BLaER1 treated with 17β-estradiol and CSF1 and Interleukin-3, amounts not matched to agents 10 nM and 100 nM (cell line): ENCODE measurements around the gene CEACAM4.
"Not testable (repeated sequence)": the region's sequence is repeated elsewhere in the genome, so short reads cannot be mapped to it uniquely, and the experiment has no call there.

ENCODE experiments used
- H3K27ac ChIP-seq, 11 experiments: shearing (Covaris generic); formaldehyde crosslinking; 2 replicates each; pipeline ENCODE4 v1.8.1; 2022
- H3K27me3 ChIP-seq, 11 experiments: shearing (Covaris generic); formaldehyde crosslinking; 2 replicates each; pipeline ENCODE4 v1.8.1; 2022
- H3K36me3 ChIP-seq, 11 experiments: shearing (Covaris generic); formaldehyde crosslinking; 2 replicates each; pipeline ENCODE4 v1.8.1; 2022
- H3K4me1 ChIP-seq, 10 experiments: shearing (Covaris generic); formaldehyde crosslinking; 2 replicates each; pipeline ENCODE4 v1.8.1; 2022
- H3K4me2 ChIP-seq, 11 experiments: shearing (Covaris generic); formaldehyde crosslinking; 2 replicates each; pipeline ENCODE4 v1.8.1; 2022
- H3K4me3 ChIP-seq, 10 experiments: shearing (Covaris generic); formaldehyde crosslinking; 2 replicates each; pipeline ENCODE4 v1.8.1; 2022
- H3K9ac ChIP-seq, 11 experiments: shearing (Covaris generic); formaldehyde crosslinking; 2 replicates each; pipeline ENCODE4 v1.8.1; 2022
- H3K9me3 ChIP-seq, 11 experiments: shearing (Covaris generic); formaldehyde crosslinking; replicated peaks in 1 of 11; 2 replicates each; pipeline ENCODE4 v1.8.1; 2022
- H4K20me1 ChIP-seq, 11 experiments: shearing (Covaris generic); formaldehyde crosslinking; 2 replicates each; pipeline ENCODE4 v1.8.1; 2022
- Cebpa-rat ChIP-seq, 11 experiments: shearing (Covaris generic); IDR thresholded peaks; 2 replicates each; pipeline ENCODE4 v1.8.1; 2022

The CEACAM4 gene

DNA sequence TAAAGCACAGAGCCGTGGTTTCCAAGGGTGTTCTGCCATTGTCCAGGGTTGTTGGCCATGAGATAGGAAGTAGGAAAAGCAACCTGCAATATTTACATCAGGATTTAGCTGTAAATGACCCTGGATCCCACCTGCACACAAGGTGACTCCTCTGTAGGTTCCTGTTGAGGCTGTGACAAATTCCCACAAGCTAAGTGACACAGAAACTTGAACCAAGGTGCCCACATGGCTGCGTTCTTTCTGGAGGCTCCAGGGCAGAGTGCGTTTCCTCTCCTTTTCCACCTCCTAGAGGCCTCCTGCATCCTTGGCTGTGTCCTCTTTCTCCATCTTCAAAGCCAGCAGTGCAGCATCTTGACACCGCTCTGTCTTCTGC, 39.0 kb downstream of the CEACAM4 start:
- no peak overlapping the region for H3K4me2 ChIP-seq
- H3K27me3 ChIP-seq, result no peaks in the 10 kb centered on the region
- peaks cover 5 to 11% (median 8%) of the 10 kb centered on the region in 11 experiments for H3K9me3 ChIP-seq
- H3K27ac ChIP-seq, result no peak overlapping the region
- peaks cover 0 to 39% (median 5%) of the 10 kb centered on the region in 11 experiments; a peak in 11 of 22 replicates for H4K20me1 ChIP-seq
- H3K36me3 ChIP-seq, result peaks cover 41 to 59% (median 50%) of the 10 kb centered on the region in 11 experiments
- peaks cover 0 to 7% (median 0%) of the 10 kb centered on the region in 10 experiments; a peak in 1 of 20 replicates for H3K4me1 ChIP-seq
- H3K9ac ChIP-seq, result no peak overlapping the region
- no peak for TF ChIP-seq Cebpa-rat (IDR thresholded peaks at IDR 0.05)
- H3K4me3 ChIP-seq, result no peak overlapping the region

DNA sequence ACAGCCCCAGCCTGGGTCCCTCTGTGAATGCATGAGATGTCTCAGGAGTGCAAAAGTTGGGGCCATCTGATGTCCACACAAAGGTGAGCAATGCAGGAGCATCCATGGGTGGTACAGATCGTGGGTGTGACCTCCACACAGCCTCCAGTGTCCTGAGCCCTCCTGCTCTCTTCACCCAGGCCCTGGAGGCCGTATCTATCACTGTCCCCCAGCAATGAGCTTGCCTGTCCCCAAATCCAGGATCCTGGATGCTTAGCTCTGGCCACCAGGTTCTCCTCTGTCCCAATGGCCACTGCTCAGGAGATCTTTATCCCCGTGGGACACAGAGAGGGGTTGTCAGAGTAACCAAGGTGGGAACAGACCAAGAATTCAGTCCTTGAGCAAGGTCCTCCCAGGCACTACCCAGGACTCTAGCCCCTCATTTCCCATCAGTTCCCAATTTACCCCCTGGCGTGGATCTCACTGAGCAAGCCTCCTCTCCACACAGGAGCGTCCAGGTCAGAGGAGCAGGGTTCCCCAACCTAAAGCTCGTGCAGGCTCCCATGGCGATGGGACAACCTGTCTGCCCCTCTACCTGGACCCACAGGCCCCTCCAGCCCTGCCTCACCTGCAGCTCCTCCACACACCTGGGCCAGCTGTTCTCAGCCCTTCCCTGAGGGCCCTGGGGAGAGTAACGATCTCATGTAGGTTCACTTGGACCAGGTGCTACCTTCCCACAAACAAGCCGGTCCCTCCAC, 39.6 kb downstream of the CEACAM4 start:
- H3K4me1 ChIP-seq, result peaks cover 0 to 7% (median 0%) of the 10 kb centered on the region in 10 experiments; a peak in 1 of 20 replicates
- peaks cover 11 to 17% (median 14%) of the 10 kb centered on the region in 11 experiments for H3K9me3 ChIP-seq
- TF ChIP-seq Cebpa-rat (IDR thresholded peaks at IDR 0.05), result no peak
- H3K9ac ChIP-seq, result no peak overlapping the region
- peaks cover 46 to 65% (median 56%) of the 10 kb centered on the region in 11 experiments for H3K36me3 ChIP-seq
- H3K4me3 ChIP-seq, result no peak overlapping the region
- peaks cover 0 to 39% (median 5%) of the 10 kb centered on the region in 11 experiments; a peak in 11 of 22 replicates for H4K20me1 ChIP-seq
- no peak overlapping the region for H3K27ac ChIP-seq
- H3K27me3 ChIP-seq, result no peaks in the 10 kb centered on the region
- no peak overlapping the region for H3K4me2 ChIP-seq

DNA sequence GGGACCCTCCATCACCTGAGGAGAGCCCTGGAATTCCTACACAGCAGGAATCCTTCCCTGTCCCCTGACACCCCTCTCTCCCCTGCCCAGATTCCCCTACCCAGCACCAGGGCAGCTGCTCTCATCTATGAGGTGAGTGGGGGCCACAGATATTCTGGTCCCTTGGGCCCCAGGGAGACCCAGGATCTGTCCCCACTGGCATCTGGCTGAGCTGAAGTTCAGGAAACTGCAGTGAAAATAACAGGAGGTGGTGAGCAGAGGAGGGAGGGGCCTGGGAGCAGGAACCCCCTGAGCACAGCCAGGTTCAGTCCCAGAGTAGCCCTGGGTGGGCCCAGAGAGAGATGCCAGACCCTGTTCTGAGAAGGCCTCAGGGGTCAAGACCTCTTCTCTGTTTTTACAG, 40.8 kb downstream of the CEACAM4 start:
- Histone ChIP-seq H3K27ac (no peak overlapping the region; a peak in 1 of 22 replicates), H4K20me1 (peaks cover 0 to 39% (median 5%) of the 10 kb centered on the region in 11 experiments; a peak in 10 of 22 replicates), H3K27me3 (no peaks in the 10 kb centered on the region), H3K36me3 (peaks cover 58 to 77% (median 68%) of the 10 kb centered on the region in 11 experiments), H3K4me2 (no peak overlapping the region), H3K4me3 (no peak overlapping the region), H3K4me1 (peaks cover 0 to 7% (median 0%) of the 10 kb centered on the region in 10 experiments; a peak in 1 of 20 replicates), H3K9ac (no peak overlapping the region), H3K9me3 (peaks cover 23 to 29% (median 26%) of the 10 kb centered on the region in 11 experiments)
- TF ChIP-seq Cebpa-rat (IDR thresholded peaks at IDR 0.05), result no peak

DNA sequence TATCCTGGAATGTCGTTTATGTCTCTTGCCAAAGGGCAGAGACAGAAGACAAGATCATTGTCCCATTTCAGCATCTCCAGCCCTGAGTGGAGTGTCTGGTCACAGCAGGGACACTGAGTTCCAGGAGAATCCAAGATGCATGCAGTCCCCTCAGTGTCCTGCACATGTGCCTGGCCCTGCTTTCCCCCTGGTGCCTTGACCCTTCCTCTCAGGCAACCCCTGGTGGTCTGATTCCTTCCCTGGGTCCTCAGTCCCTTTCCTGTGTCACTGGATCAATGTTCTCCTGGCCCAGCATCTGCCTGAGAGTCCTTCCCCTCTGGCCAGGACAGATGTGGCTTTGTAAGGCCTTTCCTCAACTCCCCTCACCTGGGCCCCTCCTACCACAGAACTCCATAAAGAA, 41.9 kb downstream of the CEACAM4 start:
- Histone ChIP-seq H3K27ac (no peak overlapping the region), H3K36me3 (peaks cover 70 to 88% (median 79%) of the 10 kb centered on the region in 11 experiments), H4K20me1 (peaks cover 0 to 39% (median 5%) of the 10 kb centered on the region in 11 experiments; a peak in 10 of 22 replicates), H3K9ac (no peak overlapping the region), H3K4me2 (no peak overlapping the region), H3K9me3 (peaks cover 34 to 40% (median 37%) of the 10 kb centered on the region in 11 experiments), H3K4me1 (peaks cover 0 to 7% (median 0%) of the 10 kb centered on the region in 10 experiments; a peak in 1 of 20 replicates), H3K27me3 (no peaks in the 10 kb centered on the region), H3K4me3 (no peak overlapping the region)
- TF ChIP-seq Cebpa-rat (IDR thresholded peaks at IDR 0.05), result no peak

DNA sequence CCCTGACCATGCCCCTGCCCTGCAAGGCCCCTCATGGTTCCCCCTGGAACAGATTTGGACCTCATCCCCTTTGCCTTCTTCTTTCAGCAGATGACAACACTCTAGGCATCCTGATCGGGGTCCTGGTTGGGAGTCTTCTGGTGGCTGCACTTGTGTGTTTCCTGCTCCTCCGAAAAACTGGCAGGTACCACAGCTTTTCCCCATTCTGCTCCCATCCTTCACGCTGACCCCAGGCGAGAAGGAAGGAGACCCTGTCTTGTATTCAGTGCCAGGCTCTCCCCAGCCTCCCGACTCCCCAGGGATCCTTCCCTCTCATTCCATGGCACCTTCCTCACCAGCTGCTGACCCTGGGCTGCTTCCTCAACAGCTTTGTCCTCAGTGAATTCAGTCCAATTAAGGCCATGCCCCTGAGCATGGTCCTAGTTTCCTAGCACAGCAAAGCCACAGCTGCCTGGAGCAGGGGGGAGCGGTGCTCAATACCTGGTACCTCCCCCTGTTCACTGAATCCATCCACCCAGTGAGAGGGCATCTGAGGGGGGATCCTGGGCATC, 42.5 kb downstream of the CEACAM4 start:
- Histone ChIP-seq H3K4me1 (peaks cover 0 to 7% (median 0%) of the 10 kb centered on the region in 10 experiments; a peak in 1 of 20 replicates), H3K9me3 (peaks cover 40 to 46% (median 43%) of the 10 kb centered on the region in 11 experiments), H3K4me2 (no peak overlapping the region), H3K9ac (no peak overlapping the region), H3K36me3 (peaks cover 76 to 94% (median 85%) of the 10 kb centered on the region in 11 experiments), H4K20me1 (peaks cover 0 to 35% (median 5%) of the 10 kb centered on the region in 11 experiments; a peak in 10 of 22 replicates), H3K27ac (no peak overlapping the region), H3K4me3 (no peak overlapping the region), H3K27me3 (no peaks in the 10 kb centered on the region)
- TF ChIP-seq Cebpa-rat (IDR thresholded peaks at IDR 0.05), result no peak

DNA sequence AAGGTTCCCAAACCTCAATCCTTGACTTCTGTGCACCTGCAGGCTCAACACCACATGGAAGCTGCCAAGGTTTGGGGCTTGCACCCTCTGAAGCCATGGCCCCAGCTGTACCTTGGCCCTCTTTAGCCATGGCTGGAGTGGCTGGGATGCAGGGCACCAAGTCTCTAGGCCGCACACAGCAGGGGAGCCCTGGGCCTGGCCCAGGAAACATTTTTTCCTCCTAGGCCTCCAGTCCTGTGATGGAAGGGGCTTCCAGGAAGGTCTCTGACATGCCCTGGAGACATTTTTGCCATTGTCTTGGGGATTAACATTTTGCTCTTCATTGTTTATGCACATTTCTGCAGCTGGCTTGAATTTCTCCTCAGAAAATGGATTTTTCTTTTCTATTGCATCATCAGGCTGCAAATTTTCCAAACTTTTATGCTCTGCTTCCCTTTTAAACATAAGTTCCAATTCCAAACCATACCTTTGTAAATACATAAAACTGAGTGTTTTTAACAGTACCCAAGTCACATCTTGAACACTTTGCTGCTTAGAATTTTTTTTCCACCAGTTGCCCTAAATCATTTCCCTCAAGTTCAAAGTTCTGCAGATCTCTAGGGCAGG, 44.2 kb downstream of the CEACAM4 start:
- peaks cover 92 to 100% (median 98%) of the 10 kb centered on the region in 11 experiments for H3K36me3 ChIP-seq
- H3K9me3 ChIP-seq, result peaks cover 46 to 52% (median 48%) of the 10 kb centered on the region in 11 experiments
- H3K9ac ChIP-seq, H3K4me2 ChIP-seq, H3K27me3 ChIP-seq, H3K27ac ChIP-seq: not testable (repeated sequence)
- H4K20me1 ChIP-seq, result peaks cover 0 to 21% (median 3%) of the 10 kb centered on the region in 11 experiments; a peak in 6 of 22 replicates
- H3K4me1 ChIP-seq, result peaks cover 0 to 12% (median 2%) of the 10 kb centered on the region in 10 experiments; a peak in 10 of 20 replicates
- H3K4me3 ChIP-seq, result peak overlapping the region in 8 of 10 experiments; percentile 8 to 50 (median 26); a peak in 8 of 20 replicates

DNA sequence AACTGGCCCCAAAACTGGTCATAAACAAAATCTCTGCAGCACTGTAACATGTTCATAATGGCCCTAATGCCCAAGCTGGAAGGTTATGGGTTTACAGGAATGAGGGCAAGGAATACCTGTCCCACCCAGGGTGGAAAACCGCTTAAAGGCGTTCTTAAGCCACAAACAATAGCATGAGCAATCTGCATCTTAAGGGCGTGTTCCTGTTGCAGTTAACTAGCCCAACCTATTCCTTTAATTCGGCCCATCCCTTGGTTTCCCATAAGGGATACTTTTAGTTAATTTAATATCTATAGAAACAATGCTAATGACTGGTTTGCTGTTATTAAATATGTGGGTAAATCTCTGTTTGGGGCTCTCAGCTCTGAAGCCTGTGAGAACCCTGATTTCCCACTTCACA, 45.8 kb downstream of the CEACAM4 start:
- H3K27me3 ChIP-seq, result not testable (repeated sequence)

DNA sequence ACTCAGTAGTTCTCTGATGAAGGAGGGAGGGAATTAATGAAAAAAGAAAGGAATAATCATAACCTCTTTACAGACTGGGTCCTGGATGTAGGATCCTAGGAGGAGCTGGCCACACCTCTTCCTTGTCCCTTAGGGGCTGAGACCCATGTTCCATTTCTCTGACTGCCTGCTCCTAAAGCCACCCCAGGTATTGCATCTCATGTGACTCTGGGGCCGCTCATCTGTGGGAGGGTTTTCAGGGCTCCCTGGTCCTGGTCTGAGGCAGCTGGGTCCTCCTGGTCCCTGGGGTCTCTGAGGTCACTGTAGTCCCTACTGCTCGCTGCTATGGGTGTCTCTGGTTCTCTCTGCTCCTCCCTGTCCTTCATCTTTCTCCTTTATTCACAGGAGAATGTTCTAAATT, 48.0 kb downstream of the CEACAM4 start:
- Histone ChIP-seq H3K27ac (no peak overlapping the region), H3K27me3 (no peaks in the 10 kb centered on the region), H4K20me1 (no peaks in the 10 kb centered on the region; a peak in 1 of 22 replicates)

More for the DNA sequence above, 45.8 kb downstream of the CEACAM4 start:
- peak overlapping the region in 5 of 10 experiments; percentile 28 to 38 (median 34); a peak in 6 of 20 replicates for H3K4me3 ChIP-seq
- H3K4me2 ChIP-seq, H3K9ac ChIP-seq, H4K20me1 ChIP-seq, H3K27ac ChIP-seq: not testable (repeated sequence)
- H3K9me3 ChIP-seq, result peaks cover 46 to 52% (median 48%) of the 10 kb centered on the region in 11 experiments
- peaks cover 10 to 26% (median 17%) of the 10 kb centered on the region in 10 experiments for H3K4me1 ChIP-seq
- peaks cover 86 to 96% (median 90%) of the 10 kb centered on the region in 11 experiments for H3K36me3 ChIP-seq

More for the DNA sequence above, 48.0 kb downstream of the CEACAM4 start:
- Histone ChIP-seq H3K9ac (no peak overlapping the region), H3K4me3 (no peak overlapping the region; a peak in 1 of 20 replicates), H3K4me2 (no peak overlapping the region), H3K4me1 (peaks cover 18 to 32% (median 25%) of the 10 kb centered on the region in 10 experiments), H3K36me3 (peaks cover 65 to 77% (median 70%) of the 10 kb centered on the region in 11 experiments), H3K9me3 (peaks cover 46 to 52% (median 48%) of the 10 kb centered on the region in 11 experiments)
- TF ChIP-seq Cebpa-rat (IDR thresholded peaks at IDR 0.05), result no peak
